ENCODE data around the gene EEPD1. TPM values are rescaled to one million over a fixed set of nuclear protein-coding genes. Genes with fewer than 3 reads are reported as not detected.
A peak's percentile ranks its signal among the peaks of the same experiment; 100 is the strongest.

EEPD1 gene
- total RNA-seq, 1 donor from 2014 or later = 6.5 TPM

DNA sequence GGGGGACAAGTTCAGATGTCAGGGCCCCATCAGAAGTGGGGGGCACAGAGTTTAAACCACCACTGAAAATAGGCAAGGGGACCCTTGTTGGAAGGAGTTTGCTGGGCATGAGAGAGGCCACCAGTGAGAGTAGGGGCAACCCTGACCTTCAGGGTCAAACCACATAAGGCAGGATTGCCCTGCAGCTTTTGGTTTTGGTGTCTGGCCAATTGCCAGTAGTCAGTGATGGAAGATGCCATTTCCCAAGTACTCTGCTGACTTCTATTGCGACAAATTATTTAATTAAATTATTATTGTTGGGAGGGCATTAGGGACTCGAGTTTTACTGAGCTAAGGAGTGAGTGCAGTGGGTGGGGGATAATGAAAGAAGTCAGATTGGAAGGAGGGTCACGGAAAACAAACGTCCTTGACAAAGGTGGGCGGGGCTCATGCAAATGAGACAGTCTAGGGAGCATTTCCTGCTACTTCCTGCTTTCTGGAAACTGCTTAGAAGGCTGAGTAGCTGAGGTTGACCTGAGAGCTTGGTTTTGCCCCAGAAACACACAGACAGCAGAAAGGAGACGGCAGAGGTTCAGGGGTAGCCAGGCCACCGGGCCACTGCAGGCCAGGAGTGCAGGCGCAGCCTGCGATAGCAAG is 162.4 kb downstream of the EEPD1 start:
- Histone ChIP-seq H3K4me2 (no peak overlapping the region), H3K9me3 (ENCODE audit: low read depth) (no peaks in the 10 kb centered on the region), H3K9ac (no peak overlapping the region), H2AFZ (replicated peaks) (no peak overlapping the region), H3K27me3 (no peaks in the 10 kb centered on the region), H3F3A (ENCODE audit: low read depth) (peaks cover 16% of the 10 kb centered on the region), H3K36me3 (no peaks in the 10 kb centered on the region), H4K20me1 (ENCODE audit: low read depth) (no peaks in the 10 kb centered on the region), H3K4me3 (no peak overlapping the region), H3K79me2 (ENCODE audit: low read depth) (no peaks in the 10 kb centered on the region), H3K4me1 (peaks cover 27% of the 10 kb centered on the region), H3K27ac (no peak overlapping the region)
- H3K36me3 Mint-ChIP-seq = no peaks in the 10 kb centered on the region
- no peak for DNase-seq (ENCODE audit: low spot score)
- H3K9me3 Mint-ChIP-seq = no peaks in the 10 kb centered on the region
- TF ChIP-seq CTCF (IDR thresholded peaks at IDR 0.05) = no peak
- TF ChIP-seq EZH2 (IDR thresholded peaks at IDR 0.05) = no peak
- TF ChIP-seq EZH2phosphoT487 (IDR thresholded peaks at IDR 0.05) = no peak
- peak overlapping the region; percentile 30 for H3K27ac Mint-ChIP-seq
- no peak overlapping the region for H3K4me3 Mint-ChIP-seq
- peaks cover 19% of the 10 kb centered on the region for H3K27me3 Mint-ChIP-seq (ENCODE audit: insufficient read depth, low read depth)
- H3K4me1 Mint-ChIP-seq = peaks cover 30% of the 10 kb centered on the region

GRCh38 chr7:36316319-36316718 is 163.3 kb downstream of the EEPD1 start:
- no peak overlapping the region for H2AFZ ChIP-seq (replicated peaks)
- H3K27me3 ChIP-seq = no peaks in the 10 kb centered on the region
- H3K4me1 ChIP-seq = peaks cover 20% of the 10 kb centered on the region
- no peaks in the 10 kb centered on the region for H3K79me2 ChIP-seq (ENCODE audit: low read depth)
- no peak for DNase-seq (ENCODE audit: low spot score)
- peak overlapping the region; percentile 7 for H3K27ac Mint-ChIP-seq
- no peak overlapping the region for H3K9ac ChIP-seq
- H3K36me3 ChIP-seq = no peaks in the 10 kb centered on the region
- peaks cover 25% of the 10 kb centered on the region for H3K4me1 Mint-ChIP-seq
- H3K27me3 Mint-ChIP-seq (ENCODE audit: insufficient read depth, low read depth) = peaks cover 24% of the 10 kb centered on the region
- no peak overlapping the region for H3K4me3 Mint-ChIP-seq
- H3K9me3 Mint-ChIP-seq = peaks cover 2% of the 10 kb centered on the region
- TF ChIP-seq CTCF (IDR thresholded peaks at IDR 0.05) = no peak
- no peak for TF ChIP-seq EZH2phosphoT487 (IDR thresholded peaks at IDR 0.05)
- no peak for TF ChIP-seq EZH2 (IDR thresholded peaks at IDR 0.05)
- H4K20me1 ChIP-seq (ENCODE audit: low read depth) = no peaks in the 10 kb centered on the region
- no peaks in the 10 kb centered on the region for H3K9me3 ChIP-seq (ENCODE audit: low read depth)
- H3K4me3 ChIP-seq = no peak overlapping the region
- H3K36me3 Mint-ChIP-seq = no peaks in the 10 kb centered on the region
- H3K4me2 ChIP-seq = no peak overlapping the region
- no peak overlapping the region for H3K27ac ChIP-seq
- H3F3A ChIP-seq (ENCODE audit: low read depth) = peaks cover 11% of the 10 kb centered on the region

GRCh38 chr7:36317276-36317675 is 164.2 kb downstream of the EEPD1 start:
- Mint-ChIP-seq H3K4me1 (peaks cover 25% of the 10 kb centered on the region), H3K4me3 (no peak overlapping the region), H3K27ac (no peak overlapping the region), H3K27me3 (ENCODE audit: insufficient read depth, low read depth) (peaks cover 24% of the 10 kb centered on the region), H3K36me3 (peaks cover 5% of the 10 kb centered on the region), H3K9me3 (peaks cover 9% of the 10 kb centered on the region)
- Histone ChIP-seq H3K9ac (no peak overlapping the region), H3K27ac (no peak overlapping the region), H4K20me1 (ENCODE audit: low read depth) (no peaks in the 10 kb centered on the region), H3K9me3 (ENCODE audit: low read depth) (no peaks in the 10 kb centered on the region), H3K79me2 (ENCODE audit: low read depth) (no peaks in the 10 kb centered on the region), H3K4me3 (no peak overlapping the region), H2AFZ (replicated peaks) (no peak overlapping the region), H3K27me3 (no peaks in the 10 kb centered on the region), H3F3A (ENCODE audit: low read depth) (peaks cover 11% of the 10 kb centered on the region), H3K4me1 (peaks cover 20% of the 10 kb centered on the region), H3K4me2 (no peak overlapping the region), H3K36me3 (no peaks in the 10 kb centered on the region)
- DNase-seq (ENCODE audit: low spot score) = peak; percentile 52
- TF ChIP-seq EZH2 (IDR thresholded peaks at IDR 0.05) (no peak), CTCF (IDR thresholded peaks at IDR 0.05) (no peak), EZH2phosphoT487 (IDR thresholded peaks at IDR 0.05) (no peak)

Data from neural progenitor cell (in vitro differentiated cells).